HG03571 (cell line): ENCODE data around the gene KDM2A.
"Not testable (repeated sequence)": the region's sequence is repeated elsewhere in the genome, so short reads cannot be mapped to it uniquely, and the experiment has no call there.

Experiments used
- ATAC-seq: cut with Tn5 transposase; IDR thresholded peaks from one replicate; pipeline ENCODE4 v1.9.1; 2021; ENCODE audit not compliant: unreplicated experiment

The KDM2A gene

DNA sequence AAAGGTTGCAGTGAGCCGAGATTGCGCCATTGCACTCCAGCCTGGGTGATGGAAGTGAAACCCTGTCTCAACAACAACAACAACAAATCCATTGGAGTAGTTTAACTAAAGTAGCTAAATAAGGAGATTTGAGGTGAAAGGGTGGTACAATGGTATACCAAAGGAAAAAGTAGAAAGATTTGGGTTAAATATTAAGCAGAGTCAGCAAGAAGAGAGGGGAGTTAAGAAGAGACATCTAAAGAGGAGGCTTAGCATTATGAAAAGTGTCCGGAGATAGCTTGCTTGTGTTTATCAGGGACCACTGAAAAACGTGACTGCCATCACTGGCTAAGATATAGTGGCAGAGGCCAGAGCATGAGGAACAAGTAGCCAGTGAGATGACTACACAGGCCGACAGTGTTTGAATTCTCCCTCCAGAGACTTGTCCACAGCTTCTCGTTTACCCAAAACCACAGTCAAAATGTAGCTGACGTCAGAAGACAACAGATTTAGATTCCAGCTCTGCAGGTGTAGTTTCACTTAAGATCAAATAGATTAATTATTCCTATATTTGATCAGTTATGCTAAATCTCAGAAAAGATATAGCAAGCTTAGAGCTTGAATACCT lies 114.6 kb downstream of the KDM2A start:
- no peak for ATAC-seq

DNA sequence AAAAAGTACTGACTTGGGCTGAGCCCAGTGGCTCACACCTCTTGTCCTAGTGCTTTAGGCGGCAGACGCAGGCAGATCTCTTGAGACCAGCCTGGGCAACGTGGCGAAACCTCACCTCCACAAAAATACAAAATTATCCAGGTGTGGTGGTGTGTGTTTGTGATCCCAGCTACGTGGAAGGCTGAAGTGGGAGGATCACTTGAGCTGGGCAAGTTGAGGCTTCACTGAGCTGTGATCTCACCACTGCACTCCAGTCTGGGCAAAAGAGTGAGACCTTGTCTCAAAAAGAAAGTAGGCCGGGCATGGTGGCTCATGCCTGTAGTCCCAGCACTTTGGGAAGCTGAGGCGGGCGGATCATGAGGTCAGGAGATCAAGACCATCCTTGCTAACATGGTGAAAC lies 115.5 kb downstream of the KDM2A start:
- not testable (repeated sequence) for ATAC-seq

DNA sequence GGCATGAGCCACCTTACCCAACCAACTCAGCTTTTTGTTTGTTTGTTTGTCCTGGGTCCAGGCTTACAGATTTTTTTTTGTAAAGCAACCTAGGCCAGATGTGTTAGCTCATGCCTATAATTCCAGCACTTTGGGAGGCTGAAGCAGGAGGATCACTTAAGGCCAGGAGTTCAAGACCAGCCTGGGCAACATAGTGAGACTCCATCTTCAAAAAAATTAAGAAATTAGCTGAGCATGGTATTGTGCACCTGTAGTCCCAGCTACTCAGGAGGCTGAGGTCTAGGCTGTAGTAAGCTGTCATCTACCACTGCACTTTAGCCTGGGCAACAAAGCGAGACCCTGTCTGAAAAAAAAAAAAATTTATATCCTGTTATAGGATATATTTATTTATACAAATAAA lies 118.5 kb downstream of the KDM2A start:
- ATAC-seq, result no peak

DNA sequence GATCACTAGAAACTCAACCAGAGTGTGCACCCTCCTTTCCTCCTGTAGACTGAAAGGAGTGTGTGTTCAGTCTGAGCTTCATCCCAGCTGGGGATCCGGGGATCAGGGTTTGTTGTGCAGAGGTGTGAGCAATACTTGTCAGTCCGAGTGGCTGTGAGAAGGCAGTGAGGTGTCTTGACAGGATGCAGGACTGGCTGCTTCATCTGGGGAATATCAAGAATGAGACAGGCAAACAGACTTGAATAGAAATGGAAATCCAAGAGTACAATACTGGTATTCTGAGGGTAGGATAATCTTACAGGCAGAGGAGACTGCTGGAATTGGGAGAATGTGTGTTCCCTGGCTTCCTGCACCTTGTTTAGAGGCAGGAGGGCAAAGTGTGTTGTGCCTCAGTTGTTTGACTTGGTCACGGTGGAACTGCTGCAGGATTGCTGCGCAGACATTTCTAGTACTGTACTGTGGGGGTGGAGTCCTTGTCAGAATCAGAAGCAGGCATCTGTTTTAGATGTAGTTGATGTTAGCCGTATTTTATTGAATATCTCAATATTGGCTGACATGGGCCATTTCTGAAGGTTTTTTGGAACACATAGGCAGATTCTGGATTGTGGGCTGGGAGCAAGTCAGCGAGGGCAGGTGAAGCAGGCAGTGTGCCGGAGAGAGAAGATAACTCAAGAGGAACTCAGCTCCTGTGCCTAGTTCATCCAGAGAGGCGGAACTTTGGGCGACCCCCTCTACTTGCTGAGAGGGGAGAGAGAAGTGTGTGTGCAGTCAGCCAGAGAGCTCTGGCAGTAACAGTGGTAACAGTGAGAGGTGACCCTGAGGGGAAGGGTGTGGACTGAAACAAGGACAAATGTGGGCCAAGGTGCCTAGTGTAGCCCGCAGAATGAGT lies 120.1 kb downstream of the KDM2A start:
- ATAC-seq, result peak; percentile 3

DNA sequence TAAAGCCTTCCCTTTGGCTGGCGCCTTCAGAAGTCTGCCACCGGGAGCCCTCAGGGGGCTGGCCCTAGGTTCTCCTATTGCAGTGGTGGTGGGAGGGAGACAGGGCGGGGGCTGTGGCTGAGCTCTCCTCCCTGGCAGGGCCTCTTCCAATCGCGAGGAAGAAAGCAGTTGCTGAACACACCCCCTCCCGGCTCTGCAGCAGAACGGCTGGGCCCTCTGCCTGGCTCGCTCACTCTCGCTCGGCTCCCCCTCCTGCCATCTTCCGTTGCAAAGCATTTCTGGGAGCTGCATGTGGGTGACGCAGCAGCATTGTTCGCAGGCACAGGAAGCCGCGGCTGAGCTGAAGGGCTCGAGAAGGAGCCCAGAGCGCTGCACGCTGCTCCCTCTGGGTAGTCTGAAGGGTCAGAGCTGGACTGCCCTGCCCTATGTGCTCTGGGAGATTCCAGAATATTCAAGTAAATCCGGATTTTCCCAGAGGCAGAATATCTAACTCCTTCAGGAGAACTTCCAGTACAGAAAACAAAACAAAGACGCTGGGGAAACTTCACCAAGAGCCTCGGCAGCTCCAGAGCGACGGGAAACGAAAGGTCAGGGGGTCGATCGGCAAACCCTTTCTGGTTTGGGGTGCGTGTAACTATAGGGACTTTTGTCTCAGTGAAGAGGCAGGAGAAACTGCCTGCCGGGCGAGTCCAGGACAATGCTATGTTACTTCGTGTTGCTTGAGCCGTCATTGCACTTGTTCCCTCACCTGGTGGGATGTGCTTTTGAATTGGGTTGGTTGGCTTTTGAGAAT lies 120.9 kb downstream of the KDM2A start:
- peak; percentile 79 for ATAC-seq

DNA sequence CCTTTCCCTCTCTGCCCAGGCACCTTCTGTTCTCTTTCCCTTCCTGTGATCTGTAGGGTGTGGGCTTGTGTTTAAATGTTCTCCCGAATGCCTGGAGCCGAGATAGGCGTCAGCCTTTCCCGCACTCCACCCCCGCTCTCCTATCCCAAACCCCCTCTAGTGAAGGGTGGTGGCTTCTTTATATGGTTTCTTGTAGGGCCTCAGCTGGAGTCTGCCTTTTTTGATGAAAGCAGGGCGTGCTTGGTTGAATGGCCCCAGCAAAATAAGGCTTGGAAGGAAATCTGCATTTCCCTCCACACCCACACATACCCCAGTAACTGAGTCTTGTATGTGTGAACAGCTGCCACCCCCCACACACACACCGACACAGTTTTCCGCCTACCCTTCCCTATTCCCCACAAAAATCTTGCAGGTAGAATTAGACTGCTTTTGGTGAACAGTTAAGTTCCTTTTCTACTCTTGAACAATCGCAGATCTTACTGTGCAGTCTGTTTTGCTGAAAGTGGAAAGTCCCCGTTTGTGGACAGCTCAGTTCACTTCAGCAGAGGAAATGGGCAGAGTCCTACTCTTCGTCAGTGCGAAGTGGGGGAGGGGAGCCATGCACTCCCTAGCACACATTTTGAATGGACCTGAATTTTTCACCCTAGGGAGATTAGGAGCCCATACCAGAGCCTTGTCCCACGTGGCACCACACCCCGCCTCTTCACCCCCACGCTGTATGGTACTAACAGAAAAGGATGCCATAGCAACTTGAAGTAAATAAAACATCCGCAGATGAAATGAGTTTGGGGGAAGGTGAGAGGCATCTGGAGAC lies 121.7 kb downstream of the KDM2A start:
- peak; percentile 41 for ATAC-seq

DNA sequence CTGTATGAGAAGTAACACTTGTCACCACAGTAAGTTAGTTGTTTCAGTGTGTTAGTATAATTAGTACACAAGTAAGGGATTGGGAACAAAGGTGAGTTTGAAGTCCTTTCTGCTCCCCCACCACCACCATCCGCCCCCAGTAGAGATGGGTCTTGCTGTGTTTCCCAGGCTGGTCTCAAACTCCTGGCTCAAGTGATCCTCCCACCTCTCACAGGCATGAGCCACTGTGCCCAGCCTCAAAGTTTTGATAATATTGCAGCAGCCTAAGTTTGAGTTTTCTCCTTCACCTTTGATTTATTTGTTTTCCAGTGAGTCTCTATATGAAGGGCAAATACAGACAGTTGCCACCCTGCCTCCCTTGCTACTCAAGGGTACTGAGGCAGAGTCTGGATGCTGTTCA lies 123.5 kb downstream of the KDM2A start:
- ATAC-seq, result no peak

DNA sequence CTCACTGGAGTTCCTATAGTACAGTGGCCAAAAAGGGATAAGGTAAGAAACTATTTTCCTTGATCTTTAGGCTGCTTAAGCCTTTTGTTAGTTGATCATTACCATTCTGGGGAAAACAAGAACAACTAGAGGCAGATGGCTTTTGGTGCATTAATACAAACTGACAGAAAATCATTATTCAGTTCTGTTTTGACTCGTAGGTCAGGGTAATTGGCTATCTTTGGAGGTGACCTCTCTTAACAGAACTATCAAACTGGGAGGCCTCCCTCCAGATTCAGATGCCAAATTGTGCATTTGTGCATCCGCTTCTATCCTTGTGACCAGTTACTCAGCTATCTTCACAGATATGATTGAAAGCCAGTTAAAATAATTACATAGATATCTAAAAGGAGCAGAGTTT lies 124.0 kb downstream of the KDM2A start:
- no peak for ATAC-seq

DNA sequence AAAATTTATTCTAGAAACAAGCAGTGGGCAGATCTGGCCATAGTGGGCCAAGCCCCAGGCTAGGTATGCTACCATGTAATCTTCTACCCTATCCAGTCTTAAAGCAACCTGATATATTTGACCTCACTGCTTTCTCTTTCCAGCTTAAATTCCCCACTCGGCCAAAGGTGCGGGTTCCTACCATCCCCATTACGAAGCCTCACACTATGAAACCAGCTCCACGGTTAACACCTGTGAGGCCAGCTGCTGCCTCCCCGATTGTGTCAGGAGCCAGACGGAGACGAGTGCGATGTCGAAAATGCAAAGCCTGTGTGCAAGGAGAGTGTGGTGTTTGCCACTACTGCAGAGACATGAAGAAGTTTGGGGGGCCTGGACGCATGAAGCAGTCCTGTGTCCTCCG lies 126.0 kb downstream of the KDM2A start:
- ATAC-seq, result no peak

DNA sequence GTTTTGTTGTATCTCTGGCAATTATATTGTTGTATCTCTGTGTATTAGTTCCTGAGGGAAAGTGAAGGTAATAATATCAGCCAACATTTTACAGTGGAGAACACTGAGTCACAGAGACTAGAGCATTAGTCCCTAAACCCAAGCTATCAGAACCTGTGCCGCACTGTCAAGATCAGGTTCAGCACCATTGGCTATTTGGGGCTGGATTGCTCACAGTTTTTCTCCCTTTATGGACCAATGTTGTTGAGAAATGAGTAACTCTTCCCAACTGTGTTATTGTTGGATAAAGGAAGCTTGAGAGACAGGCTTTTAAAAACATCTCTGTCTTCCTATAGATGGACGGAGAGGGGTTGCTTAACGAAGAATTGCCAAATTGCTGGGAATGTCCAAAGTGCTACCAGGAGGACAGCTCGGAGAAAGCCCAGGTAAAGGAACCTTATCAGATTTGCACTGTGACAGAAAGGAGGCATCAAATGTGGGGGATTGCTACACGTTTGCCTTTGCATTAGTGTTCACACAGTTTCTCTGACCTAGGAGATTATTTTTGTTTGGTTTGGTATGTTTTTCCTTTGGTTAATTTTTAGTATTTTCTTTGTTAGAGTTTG lies 129.0 kb downstream of the KDM2A start:
- ATAC-seq, result no peak

DNA sequence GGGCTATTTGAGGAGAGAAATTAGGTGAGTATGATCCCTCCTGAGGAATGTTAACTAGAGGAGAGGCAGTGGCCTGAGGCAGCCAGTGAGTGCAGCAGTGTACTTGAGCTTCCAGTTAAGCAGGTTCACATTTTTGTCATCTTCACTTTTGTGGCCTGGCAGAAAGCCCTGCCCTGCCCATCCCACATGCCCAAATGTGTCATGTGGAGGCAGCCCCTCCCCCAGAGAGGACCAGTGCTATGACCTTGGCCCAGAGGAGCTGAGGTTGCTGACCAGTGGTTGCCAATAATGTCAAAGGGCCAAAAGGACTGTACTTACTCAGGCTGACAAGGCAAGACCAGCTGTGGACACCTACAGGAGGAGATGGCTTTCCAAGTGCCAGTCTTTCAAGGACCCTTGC lies 129.6 kb downstream of the KDM2A start:
- no peak for ATAC-seq

DNA sequence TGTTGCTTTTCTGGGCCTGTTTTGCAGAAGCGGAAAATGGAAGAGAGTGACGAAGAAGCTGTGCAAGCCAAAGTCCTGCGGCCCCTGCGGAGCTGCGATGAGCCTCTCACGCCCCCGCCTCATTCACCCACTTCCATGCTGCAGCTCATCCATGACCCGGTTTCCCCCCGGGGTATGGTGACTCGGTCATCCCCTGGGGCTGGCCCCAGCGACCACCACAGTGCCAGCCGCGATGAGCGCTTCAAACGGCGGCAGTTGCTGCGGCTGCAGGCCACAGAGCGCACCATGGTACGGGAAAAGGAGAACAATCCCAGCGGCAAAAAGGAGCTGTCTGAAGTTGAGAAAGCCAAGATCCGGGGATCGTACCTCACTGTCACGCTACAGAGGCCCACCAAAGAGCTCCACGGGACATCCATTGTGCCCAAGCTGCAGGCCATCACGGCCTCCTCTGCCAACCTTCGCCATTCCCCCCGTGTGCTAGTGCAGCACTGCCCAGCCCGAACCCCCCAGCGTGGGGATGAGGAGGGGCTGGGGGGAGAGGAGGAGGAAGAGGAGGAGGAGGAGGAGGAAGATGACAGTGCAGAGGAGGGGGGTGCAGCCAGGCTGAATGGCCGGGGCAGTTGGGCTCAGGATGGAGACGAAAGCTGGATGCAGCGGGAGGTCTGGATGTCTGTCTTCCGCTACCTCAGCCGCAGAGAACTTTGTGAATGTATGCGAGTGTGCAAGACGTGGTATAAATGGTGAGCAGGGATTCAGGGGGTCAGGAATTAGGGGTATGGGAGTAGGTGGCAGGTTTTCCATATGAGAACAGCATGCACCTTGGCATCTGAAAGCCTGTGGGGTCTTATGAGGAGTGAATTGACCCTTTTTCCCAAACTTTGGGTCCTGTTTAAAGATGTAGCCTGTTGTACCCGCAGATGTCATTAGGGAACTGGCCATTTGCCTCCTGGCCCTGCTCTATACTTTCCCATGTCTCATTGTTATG lies 131.3 kb downstream of the KDM2A start:
- no peak for ATAC-seq

DNA sequence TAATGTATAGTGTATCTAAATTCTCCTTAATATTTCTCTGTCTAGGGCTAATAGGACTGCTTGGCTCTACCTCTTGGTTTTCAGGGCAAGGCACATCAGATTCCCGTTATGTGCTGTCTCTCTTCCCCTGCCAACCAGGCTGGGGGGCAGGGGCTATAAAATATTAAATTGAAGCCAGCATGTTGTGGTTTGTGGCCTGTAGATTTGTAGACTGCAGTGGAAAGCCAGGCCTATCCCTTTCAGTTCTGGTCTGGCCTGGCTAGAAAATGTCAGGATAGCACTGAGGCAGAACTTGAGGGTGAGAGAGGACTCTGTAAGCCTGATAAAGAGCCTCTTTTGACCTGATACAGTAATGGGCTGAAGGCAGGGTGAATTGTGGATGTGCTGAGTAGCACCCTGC lies 132.8 kb downstream of the KDM2A start:
- no peak for ATAC-seq

DNA sequence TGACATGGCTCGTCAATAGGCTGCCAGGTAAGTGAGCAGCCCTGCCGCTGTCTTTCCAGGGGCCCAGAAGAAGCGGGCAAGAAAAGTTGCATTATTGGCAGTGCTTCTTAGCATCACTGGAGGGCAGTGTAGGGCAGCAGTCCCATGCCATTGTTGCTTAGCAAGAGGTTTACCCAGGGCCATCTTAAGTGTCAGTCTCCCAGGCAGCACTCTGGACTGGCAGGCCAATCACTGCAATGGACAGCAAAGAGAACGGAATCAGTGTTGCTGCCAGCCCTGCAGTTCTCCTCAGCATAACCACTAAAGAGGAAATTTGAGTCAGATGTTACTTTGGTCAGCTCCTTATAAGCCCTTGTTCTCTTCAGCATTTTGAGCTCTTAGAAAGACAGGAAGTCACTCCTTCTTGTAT lies 133.8 kb downstream of the KDM2A start:
- ATAC-seq, result no peak

DNA sequence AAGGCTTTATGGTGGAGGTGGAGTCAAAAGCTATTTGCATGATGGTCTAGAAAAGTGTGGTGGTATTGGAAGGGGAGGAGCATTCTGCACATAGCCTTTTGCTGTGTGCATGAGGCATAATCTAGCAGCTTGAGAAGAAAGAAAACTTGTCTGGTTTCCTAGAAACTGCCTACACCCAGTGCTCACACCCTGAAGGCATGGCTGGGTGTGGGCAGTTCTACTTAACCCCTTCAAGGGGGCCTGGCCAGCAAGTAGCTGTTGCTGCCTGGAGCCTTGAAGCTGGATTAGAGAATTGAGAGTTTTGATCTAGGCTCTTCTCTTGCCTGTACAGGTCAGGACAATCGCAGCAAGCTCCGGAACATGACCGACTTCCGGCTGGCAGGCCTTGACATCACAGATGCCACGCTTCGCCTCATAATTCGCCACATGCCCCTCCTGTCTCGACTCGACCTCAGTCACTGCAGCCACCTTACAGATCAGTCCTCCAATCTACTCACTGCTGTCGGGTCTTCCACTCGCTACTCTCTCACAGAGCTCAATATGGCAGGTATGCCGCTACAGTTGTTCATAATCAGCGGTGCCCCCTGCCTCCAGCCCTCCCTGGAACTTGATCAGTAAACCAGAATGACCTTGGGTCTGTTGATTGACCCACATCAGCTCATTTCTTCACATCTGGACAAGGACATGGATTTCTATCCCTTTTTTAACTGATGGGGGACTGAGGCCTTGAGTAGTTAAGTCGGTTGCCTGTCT lies 135.0 kb downstream of the KDM2A start:
- no peak for ATAC-seq

DNA sequence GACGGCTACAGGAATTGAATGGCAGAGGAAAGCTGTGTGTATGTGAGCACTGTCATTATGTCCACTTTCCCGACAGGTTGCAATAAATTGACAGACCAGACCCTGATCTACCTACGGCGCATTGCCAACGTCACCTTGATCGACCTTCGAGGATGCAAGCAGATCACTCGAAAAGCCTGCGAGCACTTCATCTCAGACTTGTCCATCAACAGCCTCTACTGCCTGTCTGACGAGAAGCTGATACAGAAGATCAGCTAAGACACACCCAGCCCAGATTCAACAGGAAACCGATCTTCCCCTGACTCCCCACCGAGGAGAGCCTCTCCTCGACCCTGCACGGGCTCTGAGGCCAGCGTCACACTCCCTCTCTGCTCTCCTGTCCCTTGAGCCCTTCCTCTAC lies 135.7 kb downstream of the KDM2A start:
- no peak for ATAC-seq

DNA sequence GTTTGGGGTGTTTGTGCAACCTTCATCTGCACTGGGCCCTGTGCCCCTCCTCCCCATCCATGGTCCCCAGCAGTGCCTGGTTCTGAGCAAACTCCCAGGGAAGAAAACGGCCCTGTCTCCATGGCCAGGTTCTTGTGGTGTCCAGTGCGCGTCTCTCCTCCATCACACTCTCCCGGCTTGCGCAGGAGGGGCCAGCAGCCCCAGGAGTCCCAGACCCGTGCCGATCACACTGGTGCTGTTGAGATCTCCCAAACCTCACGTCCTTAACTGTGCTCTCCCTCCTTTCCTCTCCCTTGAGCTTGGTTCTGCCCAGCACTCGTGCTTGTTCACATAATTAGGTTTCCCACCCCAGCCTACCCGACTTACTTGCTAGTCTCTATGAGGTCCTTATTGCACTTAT lies 136.3 kb downstream of the KDM2A start:
- no peak for ATAC-seq

DNA sequence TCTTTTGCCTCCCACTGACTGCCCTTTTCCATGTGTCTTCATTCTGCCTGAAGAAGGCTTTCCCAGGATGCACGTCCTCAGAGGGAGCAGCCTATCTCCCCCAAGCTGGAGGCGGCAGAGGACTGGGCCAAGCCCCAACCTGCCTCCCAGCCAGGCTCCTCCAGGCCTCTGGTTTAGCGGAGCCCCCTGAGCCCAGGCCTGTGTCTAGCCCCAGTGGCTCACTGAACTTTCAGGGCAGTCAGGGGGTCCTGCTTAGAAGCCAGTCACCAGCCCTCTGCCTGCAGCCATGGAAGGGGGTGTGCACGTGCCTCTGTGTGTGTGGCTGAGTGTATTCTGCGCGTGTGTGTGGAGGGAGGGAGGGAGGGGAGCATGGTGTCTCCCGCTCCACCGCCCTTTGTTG lies 136.8 kb downstream of the KDM2A start:
- no peak for ATAC-seq
